HG02852 (cell line): ENCODE data around the gene SPATA31A3.
"Not testable (repeated sequence)": the region's sequence is repeated elsewhere in the genome, so short reads cannot be mapped to it uniquely, and the experiment has no call there.

Experiments
- ATAC-seq: cut with Tn5 transposase; IDR thresholded peaks from one replicate; pipeline ENCODE4 v1.9.1; 2021; ENCODE audit warnings: mild to moderate bottlenecking, moderate library complexity; ENCODE audit not compliant: unreplicated experiment

SPATA31A3 gene

DNA sequence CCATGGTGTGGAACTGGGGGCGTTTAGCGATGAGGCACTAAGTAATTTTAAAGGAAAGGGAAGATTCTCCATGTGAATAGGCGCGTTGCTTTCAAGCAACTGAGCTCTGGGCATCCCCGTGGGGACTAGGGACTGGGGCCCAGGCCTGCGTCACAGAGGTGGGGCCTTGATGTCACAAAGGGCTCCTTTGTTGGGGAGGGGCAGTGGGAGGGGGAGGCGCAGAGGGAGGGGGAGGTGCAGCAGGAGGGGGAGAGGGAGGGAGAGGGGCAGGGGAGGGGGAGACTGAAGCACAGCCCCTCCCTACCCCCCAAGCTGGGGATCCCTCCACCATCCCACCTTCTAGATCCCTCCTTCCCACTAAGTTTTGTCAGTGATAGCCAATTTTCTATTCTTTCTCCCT lies at the start of gene SPATA31A3:
TSS of gene SPATA31A3 (minus strand) at position 101 of the 400 bp plus-strand sequence. CDS start at position 72, 29 bp downstream.
- not testable (repeated sequence) for ATAC-seq

DNA sequence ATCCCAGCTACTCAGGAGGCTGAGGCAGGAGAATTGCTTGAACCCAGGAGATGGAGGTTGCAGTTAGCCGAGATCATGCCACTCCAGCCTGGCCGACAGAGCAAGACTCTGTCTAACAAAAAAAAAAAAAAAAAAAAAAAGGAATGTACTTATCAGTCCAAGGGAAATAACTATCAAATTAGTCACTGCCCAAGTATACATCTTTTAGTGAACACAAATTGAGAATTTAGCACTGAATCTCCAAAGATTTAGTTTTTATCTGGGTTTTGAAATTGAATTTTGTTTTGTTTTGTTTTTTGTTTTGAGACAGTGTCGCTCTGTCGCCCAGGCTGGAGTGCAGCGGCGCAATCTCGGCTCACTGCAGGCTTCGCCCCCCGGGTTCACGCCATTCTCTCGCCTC lies 39.8 kb downstream of the SPATA31A3 start:
- ATAC-seq, result not testable (repeated sequence)

DNA sequence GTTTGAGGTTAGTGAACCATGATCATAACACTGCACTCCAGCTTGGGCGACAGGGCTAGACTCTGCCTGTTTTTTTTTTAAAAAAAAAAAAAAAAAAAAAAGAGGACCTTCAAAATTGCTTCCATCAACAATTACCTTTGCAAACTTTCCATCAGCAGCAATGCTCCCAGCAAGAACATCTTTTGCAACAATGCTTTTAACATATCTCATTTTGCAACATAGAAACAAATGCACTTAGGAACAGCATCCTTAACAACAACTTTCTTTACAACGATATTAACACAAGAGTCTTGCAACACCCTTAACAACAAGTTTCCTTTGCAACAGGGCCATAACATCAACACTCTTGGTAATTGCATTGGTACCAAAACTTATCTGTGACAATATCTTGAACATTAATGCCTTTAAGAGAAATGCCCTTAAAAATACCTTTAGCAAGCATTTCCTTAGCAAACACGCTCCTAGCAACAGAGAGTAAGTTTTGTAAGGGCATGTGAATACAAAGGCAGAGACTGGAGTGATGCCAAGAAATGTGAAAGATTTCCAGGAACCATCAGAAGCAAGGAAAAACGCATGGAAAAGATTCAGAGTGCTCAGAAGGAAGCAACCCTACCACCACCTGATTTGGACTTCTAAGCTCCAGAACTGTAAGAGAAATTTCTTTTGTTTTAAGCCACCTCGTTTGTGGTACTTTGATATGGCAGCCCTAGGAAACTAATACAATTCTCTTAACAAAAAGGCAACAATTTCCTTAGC lies 49.8 kb downstream of the SPATA31A3 start:
- ATAC-seq, result not testable (repeated sequence)

DNA sequence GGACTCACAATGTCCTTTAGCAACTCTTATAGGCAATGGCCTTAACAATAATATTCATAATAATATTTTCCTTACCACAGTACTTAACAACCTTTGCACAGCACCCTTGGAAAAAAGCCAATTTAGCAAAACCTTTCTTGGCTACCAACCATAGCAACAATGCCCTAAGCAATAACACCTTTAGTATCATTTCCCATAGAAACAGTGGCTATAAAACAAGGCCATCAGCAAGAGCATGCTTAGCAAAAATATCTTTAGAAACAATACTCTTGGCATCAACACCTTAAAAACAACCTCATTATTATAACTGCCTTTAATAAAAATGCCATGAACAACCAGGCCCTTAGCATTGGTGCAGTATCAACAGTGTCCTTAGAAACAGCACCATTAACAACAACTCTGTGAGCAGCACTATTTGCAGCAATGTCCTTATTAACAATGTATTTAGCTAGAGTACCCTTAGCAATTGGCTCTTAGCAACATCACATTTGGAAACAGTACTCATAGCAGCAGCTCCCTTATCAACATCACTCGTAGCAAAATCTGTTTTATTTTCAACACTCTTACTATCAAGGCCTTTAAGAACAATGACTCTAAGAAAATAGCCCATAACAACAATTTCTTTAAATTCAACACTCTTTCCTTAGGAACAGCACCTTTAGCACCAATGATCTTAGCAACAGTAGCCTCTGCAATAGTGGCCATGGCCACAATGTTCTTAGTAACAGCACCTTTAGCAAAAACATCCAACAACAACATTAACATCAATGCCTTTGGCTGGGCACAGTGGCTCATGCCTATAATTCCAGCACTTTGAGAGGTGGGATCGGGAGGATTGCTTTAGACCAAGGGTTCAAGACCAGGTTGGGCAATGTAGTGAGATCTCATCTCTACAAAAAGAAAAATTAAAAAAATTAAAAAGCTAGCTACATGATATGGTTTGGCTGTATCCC lies 52.2 kb downstream of the SPATA31A3 start:
- ATAC-seq, result not testable (repeated sequence)

- not testable (repeated sequence) for ATAC-seq
Measured at GRCh38 chr9:66938322-66938721, 54.0 kb downstream of the SPATA31A3 start.

DNA sequence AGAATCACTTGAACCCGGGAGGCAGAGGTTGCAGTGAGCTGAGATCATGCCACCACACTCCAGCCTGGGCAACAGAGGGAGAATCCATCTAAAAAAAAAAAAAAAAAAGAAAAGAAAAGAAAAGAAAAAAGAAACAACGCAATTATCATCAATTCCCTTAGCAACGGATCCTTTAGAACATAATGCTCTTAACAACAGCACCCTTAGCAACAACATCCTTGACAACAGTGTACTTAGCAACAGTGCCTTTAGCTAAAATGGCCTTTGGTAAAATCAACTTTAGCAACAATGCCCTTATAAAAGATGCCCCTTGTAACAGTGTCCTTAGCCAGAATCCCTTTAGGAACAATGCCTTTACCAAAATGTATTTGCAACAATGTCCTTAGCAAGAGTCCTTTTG lies 54.7 kb downstream of the SPATA31A3 start:
- ATAC-seq, result not testable (repeated sequence)
